Fibroblast of peridontal ligament (primary cell): ENCODE measurements around the gene LRRC32.
"Not testable (repeated sequence)": the region's sequence is repeated elsewhere in the genome, so short reads cannot be mapped to it uniquely, and the experiment has no call there.

Source experiments
- DNase-seq: peaks from one replicate; pipeline ENCODE4 v3.0.0-alpha.2; 2010; ENCODE audit errors: extremely low read depth

Gene LRRC32

DNA sequence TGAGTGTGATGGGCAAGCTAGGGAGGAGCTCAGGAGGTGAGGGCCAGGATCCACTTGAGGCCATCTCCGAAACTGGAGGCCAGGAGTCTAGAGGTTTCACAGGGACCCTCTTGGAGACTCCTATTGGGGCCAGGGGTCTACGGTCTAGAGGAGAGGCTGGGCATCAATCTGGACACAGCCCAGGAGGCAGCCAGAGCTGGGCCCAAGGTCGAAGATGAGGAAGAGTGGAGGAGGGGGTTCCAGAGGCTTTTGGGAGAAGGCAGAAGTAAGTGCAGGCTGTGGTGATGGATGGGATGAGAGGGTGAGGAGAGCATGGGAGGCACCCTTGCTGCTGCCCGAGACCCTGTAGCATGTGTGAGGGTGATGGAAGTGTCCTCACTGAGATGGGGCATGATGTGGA lies 56.6 kb downstream of the LRRC32 start:
- DNase-seq: no peak

DNA sequence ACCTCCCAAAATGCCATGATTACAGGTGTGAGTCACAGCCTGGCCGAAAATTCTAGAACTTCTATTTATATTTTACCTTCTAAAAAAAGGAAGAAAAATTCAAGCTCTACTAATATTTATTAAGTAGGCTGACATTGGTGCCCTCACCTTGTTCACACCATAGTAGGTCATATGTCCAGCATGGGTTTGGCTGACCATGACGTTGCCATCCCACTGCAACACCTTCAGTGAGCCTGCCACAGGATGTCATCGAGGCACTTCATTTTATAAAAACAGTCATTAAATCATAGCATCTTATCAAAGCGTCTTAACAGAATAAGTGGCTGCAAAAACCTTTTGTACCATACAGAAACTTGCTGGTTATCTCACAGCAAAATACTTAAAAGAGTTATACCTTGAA lies 58.3 kb downstream of the LRRC32 start:
- DNase-seq: no peak

DNA sequence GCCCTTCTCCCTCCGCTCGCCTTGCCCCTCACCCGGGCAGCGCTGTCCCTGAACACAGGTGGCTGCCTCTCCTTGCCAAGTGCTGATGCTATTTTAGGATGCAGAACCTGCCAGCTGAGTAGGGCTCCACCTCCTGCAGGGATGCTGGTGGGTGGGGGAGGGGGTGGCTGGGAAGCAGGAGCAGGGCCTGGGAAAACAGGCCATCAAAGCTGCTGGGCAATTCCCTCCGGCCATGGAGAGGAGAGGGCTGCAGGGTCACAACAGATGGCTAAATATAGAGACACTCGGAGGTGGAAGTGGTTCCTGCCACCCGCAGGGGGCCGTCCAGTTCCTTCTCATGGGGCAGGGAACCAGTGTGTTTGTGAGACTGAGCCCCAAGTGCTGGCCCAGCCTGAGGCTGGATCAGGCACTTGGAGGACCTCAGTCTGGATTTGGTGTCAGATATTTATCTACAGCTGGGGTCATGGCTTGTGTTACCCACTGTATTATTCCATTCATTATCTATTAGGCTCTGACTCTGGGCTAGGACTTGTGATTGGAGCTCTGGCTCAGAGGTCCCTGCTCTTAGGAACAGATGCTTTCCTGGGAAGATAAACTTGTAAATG lies 59.6 kb downstream of the LRRC32 start:
- no peak for DNase-seq

DNA sequence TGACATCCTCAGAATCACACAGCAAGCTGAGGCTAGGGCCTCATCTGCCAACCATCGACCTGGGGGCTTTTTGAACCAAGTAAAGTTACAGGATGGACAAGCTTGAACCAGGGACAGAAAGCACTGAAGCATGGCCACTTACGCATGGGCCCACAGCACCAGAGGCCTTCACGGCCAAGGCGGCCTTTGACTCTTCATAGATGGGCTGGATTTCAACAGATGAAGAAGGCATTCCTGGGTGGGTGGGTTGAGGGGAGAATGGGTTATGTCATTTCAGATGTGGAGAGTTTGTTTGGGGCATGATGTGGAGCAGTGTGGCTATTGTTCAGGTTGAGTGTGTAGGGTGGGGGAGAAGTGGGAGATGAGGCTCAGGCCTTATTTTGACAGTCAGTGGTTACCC lies 60.2 kb downstream of the LRRC32 start:
- DNase-seq: no peak

DNA sequence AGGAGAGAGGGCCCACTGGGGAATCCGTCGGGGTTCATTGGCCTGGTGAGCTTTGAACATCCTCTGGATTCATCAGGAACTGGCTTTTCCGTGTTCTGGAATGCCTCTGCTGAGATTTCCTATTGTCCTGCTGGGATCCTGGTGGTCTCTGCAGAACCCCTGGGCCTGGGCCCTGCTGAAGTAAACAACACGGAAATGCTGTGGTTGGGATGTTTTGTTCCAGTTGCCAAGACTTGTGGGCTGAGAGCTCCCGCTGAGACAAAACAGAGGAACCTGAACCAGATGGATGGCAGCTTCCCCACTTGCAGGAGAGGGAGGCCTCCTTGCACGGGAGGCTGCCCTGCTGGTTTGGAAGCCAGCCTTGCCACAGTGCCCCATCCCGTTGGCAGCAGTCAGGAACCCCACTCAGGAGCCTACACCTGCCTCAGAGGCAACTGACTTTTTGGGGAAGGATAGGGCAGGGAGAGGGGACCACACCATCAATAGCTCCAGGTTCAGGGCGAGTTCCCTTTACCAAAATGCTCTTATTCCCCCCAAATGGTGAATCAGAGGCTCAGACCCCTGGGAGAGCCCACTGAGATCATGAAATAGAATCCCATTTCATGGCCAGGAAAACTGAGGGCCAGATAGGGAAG lies 60.7 kb downstream of the LRRC32 start:
- peak; percentile 88 for DNase-seq

DNA sequence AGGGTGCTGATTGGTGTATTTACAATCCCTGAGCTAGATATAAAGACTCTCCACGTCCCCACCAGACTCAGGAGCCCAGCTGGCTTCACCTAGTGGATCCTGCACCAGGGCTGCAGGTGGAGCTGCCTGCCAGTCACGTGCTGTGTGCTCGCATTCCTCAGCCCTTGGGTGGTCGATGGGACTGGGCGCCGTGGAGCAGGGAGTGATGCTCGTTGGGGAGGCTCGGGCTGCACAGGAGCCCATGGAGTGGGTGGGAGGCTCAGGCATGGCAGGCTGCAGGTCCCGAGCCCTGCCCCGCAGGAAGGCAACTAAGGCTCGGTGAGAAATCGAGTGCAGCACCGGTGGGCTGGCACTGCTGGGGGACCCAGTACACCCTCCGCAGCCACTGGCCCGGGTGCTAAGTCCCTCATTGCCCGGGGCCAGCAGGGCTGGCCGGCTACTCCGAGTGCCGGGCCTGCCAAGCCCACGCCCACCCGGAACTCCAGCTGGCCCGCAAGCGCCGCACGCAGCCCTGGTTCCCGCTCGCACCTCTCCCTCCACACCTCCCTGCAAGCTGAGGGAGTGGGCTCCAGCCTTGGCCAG lies 61.6 kb downstream of the LRRC32 start:
- not testable (repeated sequence) for DNase-seq

DNA sequence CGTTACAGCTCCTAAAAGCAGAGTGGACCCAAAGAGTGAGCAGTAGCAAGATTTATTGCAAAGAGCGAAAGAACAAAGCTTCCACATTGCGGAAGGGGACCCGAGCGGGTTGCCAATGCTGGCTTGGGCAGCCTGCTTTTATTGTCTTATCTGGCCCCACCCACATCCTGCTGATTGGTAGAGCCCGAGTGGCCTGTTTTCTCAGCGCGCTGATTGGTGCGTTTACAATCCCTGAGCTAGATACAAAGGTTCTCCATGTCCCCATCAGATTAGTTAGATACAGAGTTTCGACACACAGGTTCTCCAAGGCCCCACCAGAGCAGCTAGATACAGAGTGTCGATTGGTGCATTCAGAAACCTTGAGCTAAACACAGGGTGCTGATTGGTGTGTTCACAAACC lies 62.3 kb downstream of the LRRC32 start:
- DNase-seq: not testable (repeated sequence)
